GM13977 (cell line): ENCODE results near the gene SLC5A10.

ENCODE experiments used
- DNase-seq: peaks from one replicate; pipeline ENCODE4 v3.0.0; 2012; ENCODE audit warnings: low spot score
- CTCF ChIP-seq: IDR thresholded peaks from 2 replicates; pipeline ENCODE4 v1.5.1; 2012; ENCODE audit warnings: mild to moderate bottlenecking, control low read depth; ENCODE audit not compliant: insufficient read depth; ENCODE audit errors: extremely low read depth, missing control alignments
- in situ Hi-C: fragments of 300-500 bp; cut with MboI; formaldehyde crosslinking; loops from one replicate; pipeline ENCODE4 v1.12.0; 2022; ENCODE audit warnings: low sequenced_read_pairs, low pct_unique_long_range_greater_than_20kb, mixed read lengths, inconsistent platforms; ENCODE audit not compliant: unreplicated experiment

Gene SLC5A10

GRCh38 chr17:18988546-18989173, 36.7 kb downstream of the SLC5A10 start:
- no peak for TF ChIP-seq CTCF
- in situ Hi-C loops, result no loop called here
- no peak for DNase-seq

GRCh38 chr17:18990331-18990730, 38.4 kb downstream of the SLC5A10 start:
- in situ Hi-C loops, result no loop called here
- TF ChIP-seq CTCF, result no peak
- no peak for DNase-seq

- no peak for TF ChIP-seq CTCF
- no peak for DNase-seq
- in situ Hi-C loops, result no loop called here
These were observed 39.8 kb downstream of the SLC5A10 start for GRCh38 chr17:18991531-18992315.

GRCh38 chr17:18992454-18993130, 40.6 kb downstream of the SLC5A10 start:
- in situ Hi-C loops, result no loop called here
- TF ChIP-seq CTCF, result no peak

GRCh38 chr17:18993905-18994526, 42.1 kb downstream of the SLC5A10 start:
- in situ Hi-C loops, result no loop called here
- no peak for DNase-seq
- TF ChIP-seq CTCF, result no peak

More at GRCh38 chr17:18992454-18993130, 40.6 kb downstream of the SLC5A10 start:
- no peak for DNase-seq

- TF ChIP-seq CTCF, result no peak
- in situ Hi-C loops, result no loop called here
- DNase-seq, result no peak
These were observed 42.7 kb downstream of the SLC5A10 start for GRCh38 chr17:18994631-18995030.
